ENCODE data around the gene AFTPH. TPM values are rescaled to one million over a fixed set of nuclear protein-coding genes. Genes with fewer than 3 reads are reported as not detected.

AFTPH gene
- total RNA-seq, 4 donors from 2014 or later, result 24.1 to 62.4 (median 37.4) TPM

GRCh38 chr2:64543008-64543697 lies 19.0 kb downstream of the AFTPH start:
- Histone ChIP-seq H3K4me1 (peaks cover 0 to 7% of the 10 kb centered on the region in 2 donors), H3K36me3 (no peaks in the 10 kb centered on the region), H3K9me3 (no peaks in the 10 kb centered on the region), H3K27ac (no peak overlapping the region), H3K4me3 (no peak overlapping the region), H3K27me3 (no peaks in the 10 kb centered on the region)
- TF ChIP-seq CTCF (IDR thresholded peaks at IDR 0.05) (no peak), POLR2A (IDR thresholded peaks at IDR 0.05) (no peak)
- DNase-seq, result no peak
- intact Hi-C loops (cut with DNase I; ENCODE audit: low total_unique reads), result no loop called here

GRCh38 chr2:64548761-64549160 lies 24.6 kb downstream of the AFTPH start:
- H3K27ac ChIP-seq, result no peak overlapping the region
- no peaks in the 10 kb centered on the region for H3K27me3 ChIP-seq
- intact Hi-C loops (cut with DNase I; ENCODE audit: low total_unique reads), result no loop called here
- H3K36me3 ChIP-seq, result no peaks in the 10 kb centered on the region
- H3K4me1 ChIP-seq, result no peaks in the 10 kb centered on the region
- no peaks in the 10 kb centered on the region for H3K9me3 ChIP-seq
- DNase-seq, result no peak
- TF ChIP-seq CTCF (IDR thresholded peaks at IDR 0.05) (no peak), POLR2A (IDR thresholded peaks at IDR 0.05) (no peak)
- no peak overlapping the region for H3K4me3 ChIP-seq

DNA sequence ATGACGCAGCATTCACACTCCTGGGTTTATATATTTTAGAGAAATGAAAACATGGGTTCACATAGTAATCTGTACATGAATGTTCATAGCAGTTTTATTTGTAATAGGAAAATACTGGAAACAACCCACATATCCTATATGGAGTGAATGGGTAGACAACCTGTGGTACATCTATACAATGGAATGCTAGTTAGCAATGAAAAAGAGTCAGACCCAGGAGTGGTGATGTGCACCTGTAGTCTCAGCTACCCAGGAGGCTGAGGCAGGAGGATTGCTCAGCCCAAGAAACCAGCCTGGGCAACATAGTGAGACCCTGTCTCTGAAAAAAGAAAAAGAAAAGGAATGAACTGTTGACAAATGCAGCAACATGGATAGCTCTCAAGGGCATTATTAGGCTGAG lies 25.9 kb downstream of the AFTPH start:
- Histone ChIP-seq H3K4me3 (no peak overlapping the region), H3K27ac (no peak overlapping the region), H3K36me3 (no peaks in the 10 kb centered on the region), H3K27me3 (no peaks in the 10 kb centered on the region), H3K9me3 (no peaks in the 10 kb centered on the region), H3K4me1 (no peaks in the 10 kb centered on the region)
- intact Hi-C loops (cut with DNase I; ENCODE audit: low total_unique reads), result no loop called here
- DNase-seq, result no peak
- TF ChIP-seq POLR2A (IDR thresholded peaks at IDR 0.05) (no peak), CTCF (IDR thresholded peaks at IDR 0.05) (no peak)

DNA sequence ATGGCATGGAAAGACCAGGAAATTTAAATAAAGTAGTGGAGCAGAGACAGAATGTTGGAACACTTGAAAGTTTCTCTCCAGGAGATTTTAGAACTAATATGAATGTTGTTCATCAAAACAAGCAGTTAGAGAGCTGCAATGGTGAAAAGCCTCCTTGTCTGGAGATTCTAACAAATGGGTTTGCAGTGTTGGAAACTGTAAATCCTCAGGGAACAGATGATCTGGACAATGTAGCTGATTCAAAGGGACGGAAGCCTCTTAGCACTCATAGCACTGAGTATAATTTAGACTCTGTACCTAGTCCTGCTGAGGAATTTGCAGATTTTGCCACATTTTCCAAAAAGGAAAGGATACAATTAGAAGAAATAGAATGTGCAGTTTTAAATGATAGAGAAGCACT lies 27.7 kb downstream of the AFTPH start:
- DNase-seq, result no peak
- H3K4me1 ChIP-seq, result no peaks in the 10 kb centered on the region
- H3K27me3 ChIP-seq, result no peaks in the 10 kb centered on the region
- H3K27ac ChIP-seq, result no peak overlapping the region
- no peak for TF ChIP-seq POLR2A (IDR thresholded peaks at IDR 0.05)
- no peak for TF ChIP-seq CTCF (IDR thresholded peaks at IDR 0.05)
- H3K36me3 ChIP-seq, result no peaks in the 10 kb centered on the region
- H3K9me3 ChIP-seq, result no peaks in the 10 kb centered on the region
- intact Hi-C loops (cut with DNase I; ENCODE audit: low total_unique reads), result no loop called here
- H3K4me3 ChIP-seq, result no peak overlapping the region

DNA sequence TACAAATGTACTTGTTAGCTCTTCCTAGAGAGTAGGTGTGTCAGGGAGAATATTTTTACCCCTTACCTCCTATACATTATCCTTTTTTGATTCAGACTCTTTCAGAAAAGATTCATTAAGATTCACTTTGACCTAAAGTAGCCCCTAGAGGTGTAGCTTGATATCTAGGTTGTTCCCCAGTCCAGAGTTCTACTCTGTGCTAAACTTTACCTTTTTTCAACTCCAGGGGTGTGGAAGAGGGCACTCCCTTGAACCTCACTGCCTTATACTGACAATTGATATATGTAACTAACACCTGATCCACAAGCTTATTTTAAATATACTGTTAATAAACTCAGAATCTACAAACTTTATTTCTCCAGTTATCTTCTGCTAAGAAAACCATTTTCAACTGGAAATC lies 30.0 kb downstream of the AFTPH start:
- no peaks in the 10 kb centered on the region for H3K9me3 ChIP-seq
- no peak for DNase-seq
- no peak for TF ChIP-seq CTCF (IDR thresholded peaks at IDR 0.05)
- TF ChIP-seq POLR2A (IDR thresholded peaks at IDR 0.05), result no peak
- no peak overlapping the region for H3K27ac ChIP-seq
- H3K27me3 ChIP-seq, result no peaks in the 10 kb centered on the region
- H3K4me3 ChIP-seq, result no peak overlapping the region
- H3K36me3 ChIP-seq, result no peaks in the 10 kb centered on the region
- H3K4me1 ChIP-seq, result no peaks in the 10 kb centered on the region
- intact Hi-C loops (cut with DNase I; ENCODE audit: low total_unique reads), result no loop called here

Measured in uterus (tissue), 4 donors.